Liver (tissue), 9 donors: ENCODE results near the gene PRKAB1. TPM values are rescaled to one million over a fixed set of nuclear protein-coding genes. Genes with fewer than 3 reads are reported as not detected.

Experiments
- DNase-seq: peaks from one replicate; pipeline ENCODE4 v3.0.0-alpha.2; 2017; ENCODE audit warnings: low spot score
- H3K27ac ChIP-seq, 2 donors: one replicate each; pipeline ENCODE4 v1.7.0; 2013; ENCODE audit warnings: inconsistent platforms in 2 of 2, low read length in 2 of 2, control low read depth in 1 of 2, low read depth in 1 of 2, mild to moderate bottlenecking in 1 of 2
- H3K27me3 ChIP-seq, 4 donors: one replicate each; pipeline versions ENCODE4 v1.6.1 to v1.7.0; 2013; ENCODE audit warnings: low read length in 3 of 4, inconsistent platforms in 1 of 4, mild to moderate bottlenecking in 1 of 4, moderate library complexity in 1 of 4; ENCODE audit not compliant: control insufficient read depth in 4 of 4, insufficient read depth in 4 of 4
- H3K36me3 ChIP-seq, 4 donors: one replicate each; pipeline versions ENCODE4 v1.6.1 to v1.7.0; 2013; ENCODE audit warnings: low read length in 3 of 4, mild to moderate bottlenecking in 3 of 4, low read depth in 1 of 4, moderate library complexity in 1 of 4; ENCODE audit not compliant: control insufficient read depth in 4 of 4, insufficient read depth in 3 of 4
- H3K4me1 ChIP-seq, 4 donors: one replicate each; pipeline versions ENCODE4 v1.6.1 to v1.7.0; 2013; ENCODE audit warnings: low read length in 3 of 4, mild to moderate bottlenecking in 3 of 4, moderate library complexity in 1 of 4; ENCODE audit not compliant: control insufficient read depth in 4 of 4, insufficient read depth in 4 of 4
- H3K4me3 ChIP-seq, 3 donors: one replicate each; pipeline versions ENCODE4 v1.6.1 to v1.7.0; 2013; ENCODE audit warnings: low read length in 3 of 3, control low read depth in 1 of 3, low read depth in 1 of 3, mild to moderate bottlenecking in 1 of 3
- H3K9ac ChIP-seq, 2 donors: one replicate each; pipeline ENCODE4 v1.7.0; 2013; ENCODE audit warnings: low read length in 2 of 2, mild to moderate bottlenecking in 2 of 2, moderate library complexity in 2 of 2, control low read depth in 1 of 2, low read depth in 1 of 2
- H3K9me3 ChIP-seq, 4 donors: one replicate each; pipeline versions ENCODE4 v1.6.1 to v1.7.0; 2013; ENCODE audit warnings: low read length in 3 of 4; ENCODE audit not compliant: control insufficient read depth in 4 of 4
- EGR1 ChIP-seq, 2 donors: IDR thresholded peaks; 2 replicates each; pipeline ENCODE4 v1.6.1; 2016 to 2018; ENCODE audit warnings: antibody characterized with exemption in 2 of 2, low read depth in 2 of 2
- FOXA1 ChIP-seq: IDR thresholded peaks from 2 replicates; pipeline ENCODE4 v1.6.1; 2016; ENCODE audit warnings: antibody characterized with exemption
- GABPA ChIP-seq, 2 donors: IDR thresholded peaks in 1 of 2; conservative IDR thresholded peaks in 1 of 2; 2 replicates each; pipeline ENCODE4 v1.6.1; 2016; ENCODE audit warnings: antibody characterized with exemption in 2 of 2, mild to moderate bottlenecking in 1 of 2, moderate library complexity in 1 of 2
- JUND ChIP-seq, 2 donors: IDR thresholded peaks; 2 replicates each; pipeline ENCODE4 v1.6.1; 2016; ENCODE audit warnings: antibody characterized with exemption in 2 of 2
- NR2F2 ChIP-seq: IDR thresholded peaks from 2 replicates; pipeline ENCODE4 v1.6.1; 2016; ENCODE audit warnings: antibody characterized with exemption
- RAD21 ChIP-seq, 2 donors: IDR thresholded peaks; 2 replicates each; pipeline ENCODE4 v1.6.1; 2016; ENCODE audit warnings: antibody characterized with exemption in 2 of 2, mild to moderate bottlenecking in 2 of 2
- REST ChIP-seq: IDR thresholded peaks from 2 replicates; pipeline ENCODE4 v1.6.1; 2016; ENCODE audit warnings: antibody characterized with exemption, mild to moderate bottlenecking
- RXRA ChIP-seq, 2 donors: IDR thresholded peaks; 2 replicates each; pipeline ENCODE4 v1.6.1; 2017 to 2018; ENCODE audit warnings: antibody characterized with exemption in 2 of 2, mild to moderate bottlenecking in 1 of 2
- SP1 ChIP-seq: IDR thresholded peaks from 2 replicates; pipeline ENCODE4 v1.6.1; 2018; ENCODE audit warnings: antibody characterized with exemption, mild to moderate bottlenecking
- TAF1 ChIP-seq: conservative IDR thresholded peaks from 2 replicates; pipeline ENCODE4 v1.6.1; 2016; ENCODE audit warnings: antibody characterized with exemption, mild to moderate bottlenecking
- WGBS: extraction: QIAGEN DNeasy Blood & Tissue Kit; methylation state at CpG from one replicate; pipeline ENCODE4 v1.1.7; 2013; 5-methylcytosine and 5-hydroxymethylcytosine counted together
- polyA plus RNA-seq, 2 donors: library from polyadenylated mRNA; stranded (reverse) in 1 of 2; unstranded in 1 of 2; fragments of 200-250 nt in 1 of 2; fragments of >200 nt in 1 of 2; fragmentation: Nextera tagmentation in 1 of 2; extraction: Ambion mirVana in 1 of 2; gene quantifications; one replicate each; pipeline versions ENCODE4 v1.2.1 to v1.2.3, GENCODE V29; 2013 to 2015
- total RNA-seq, 2 donors: library from RNA; depleted of rRNA; stranded (reverse); fragments of >200 nt; gene quantifications; one replicate each; pipeline ENCODE4 v1.2.3, GENCODE V29; 2014
- TF ChIP-seq, protein P1 (sequence below): IDR thresholded peaks from 2 replicates; pipeline ENCODE4 v1.6.1; 2016; ENCODE audit warnings: antibody characterized with exemption
- TF ChIP-seq, protein P2 (sequence below): IDR thresholded peaks from 2 replicates; pipeline ENCODE4 v1.6.1; 2016; ENCODE audit warnings: antibody characterized with exemption
- TF ChIP-seq, protein P3 (sequence below): fragments of 150-350 bp; IDR thresholded peaks from 2 replicates; pipeline ENCODE4 v1.5.1; 2017; ENCODE audit warnings: improper control_type of control experiment, low read depth, low read length; ENCODE audit not compliant: missing input control
- donor health status: healthy.
- donor health status: healthy.
- donor health status: healthy.
- donor health status: healthy.
- donor health status: healthy.

PRKAB1 gene
- total and polyA plus RNA-seq, 4 donors = 10.5 to 29.9 (median 11.3) TPM

DNA sequence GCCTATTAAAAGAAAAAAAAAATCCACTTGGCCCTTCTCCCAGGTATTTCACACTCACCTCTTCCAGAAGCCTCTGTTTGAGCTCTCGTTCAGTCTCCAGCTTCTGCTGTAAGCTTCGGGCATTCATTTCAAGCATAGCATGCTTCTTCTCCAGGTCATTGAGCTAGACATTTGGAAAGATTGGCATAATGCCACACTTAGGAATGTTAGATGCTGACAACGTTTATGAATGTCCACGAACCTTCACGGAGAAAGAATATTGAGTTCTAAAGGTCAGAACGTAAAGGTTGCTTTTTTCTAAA is 60.5 kb downstream of the PRKAB1 start:
- Histone ChIP-seq H3K4me1 (no peaks in the 10 kb centered on the region), H3K9me3 (no peaks in the 10 kb centered on the region), H3K36me3 (no peaks in the 10 kb centered on the region), H3K27me3 (no peaks in the 10 kb centered on the region), H3K4me3 (no peak overlapping the region), H3K9ac (no peak overlapping the region), H3K27ac (no peak overlapping the region)
- DNase-seq = no peak
- TF ChIP-seq, protein P1, sequence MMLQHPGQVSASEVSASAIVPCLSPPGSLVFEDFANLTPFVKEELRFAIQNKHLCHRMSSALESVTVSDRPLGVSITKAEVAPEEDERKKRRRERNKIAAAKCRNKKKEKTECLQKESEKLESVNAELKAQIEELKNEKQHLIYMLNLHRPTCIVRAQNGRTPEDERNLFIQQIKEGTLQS = no peak
- WGBS = 75% methylated on average over 6 of the region's 6 CpGs

- Histone ChIP-seq H3K9ac (no peak overlapping the region), H3K9me3 (no peaks in the 10 kb centered on the region), H3K27ac (no peak overlapping the region), H3K36me3 (no peaks in the 10 kb centered on the region), H3K4me3 (no peak overlapping the region), H3K4me1 (no peaks in the 10 kb centered on the region), H3K27me3 (no peaks in the 10 kb centered on the region)
- no peak for DNase-seq
- no peak for TF ChIP-seq FOXA1
- TF ChIP-seq, protein P2, sequence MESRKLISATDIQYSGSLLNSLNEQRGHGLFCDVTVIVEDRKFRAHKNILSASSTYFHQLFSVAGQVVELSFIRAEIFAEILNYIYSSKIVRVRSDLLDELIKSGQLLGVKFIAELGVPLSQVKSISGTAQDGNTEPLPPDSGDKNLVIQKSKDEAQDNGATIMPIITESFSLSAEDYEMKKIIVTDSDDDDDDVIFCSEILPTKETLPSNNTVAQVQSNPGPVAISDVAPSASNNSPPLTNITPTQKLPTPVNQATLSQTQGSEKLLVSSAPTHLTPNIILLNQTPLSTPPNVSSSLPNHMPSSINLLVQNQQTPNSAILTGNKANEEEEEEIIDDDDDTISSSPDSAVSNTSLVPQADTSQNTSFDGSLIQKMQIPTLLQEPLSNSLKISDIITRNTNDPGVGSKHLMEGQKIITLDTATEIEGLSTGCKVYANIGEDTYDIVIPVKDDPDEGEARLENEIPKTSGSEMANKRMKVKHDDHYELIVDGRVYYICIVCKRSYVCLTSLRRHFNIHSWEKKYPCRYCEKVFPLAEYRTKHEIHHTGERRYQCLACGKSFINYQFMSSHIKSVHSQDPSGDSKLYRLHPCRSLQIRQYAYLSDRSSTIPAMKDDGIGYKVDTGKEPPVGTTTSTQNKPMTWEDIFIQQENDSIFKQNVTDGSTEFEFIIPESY = no peak
- TF ChIP-seq RAD21 (IDR thresholded peaks at IDR 0.05) = no peak
- TF ChIP-seq EGR1 (IDR thresholded peaks at IDR 0.05; ENCODE audit: low read depth in 2 of 2) = no peak
- no peak for TF ChIP-seq GABPA (IDR thresholded peaks at IDR 0.05 in 1 of 2, conservative IDR thresholded peaks at IDR 0.05 in 1 of 2)
- TF ChIP-seq JUND (IDR thresholded peaks at IDR 0.05) = no peak
- no peak for TF ChIP-seq RXRA (IDR thresholded peaks at IDR 0.05)
- no peak for TF ChIP-seq SP1
- TF ChIP-seq NR2F2 = no peak
- TF ChIP-seq REST = no peak
- no peak for TF ChIP-seq TAF1
- 97% methylated on average over 8 of the region's 8 CpGs for WGBS
Measured at GRCh38 chr12:119729871-119730270, 61.9 kb downstream of the PRKAB1 start.

DNA sequence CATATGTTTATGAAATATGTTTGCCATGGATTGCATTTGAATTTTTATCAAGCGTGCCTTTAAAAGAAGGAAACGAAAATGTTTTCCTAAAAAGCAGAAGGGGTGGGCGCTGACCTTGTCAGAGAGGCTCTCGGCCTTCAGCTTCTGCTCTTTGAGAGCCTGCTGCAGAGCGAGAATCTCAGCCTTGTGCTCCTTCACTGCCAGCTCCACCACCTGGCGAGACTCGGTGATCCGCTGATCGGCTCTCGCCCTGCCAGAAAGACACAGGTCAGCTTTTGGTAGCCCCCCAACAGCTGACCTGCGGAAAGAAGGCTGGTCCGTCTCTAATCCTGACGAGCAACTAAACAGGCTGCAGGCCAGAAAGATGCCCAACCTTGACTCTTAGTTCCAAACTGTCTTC is 62.4 kb downstream of the PRKAB1 start:
- Histone ChIP-seq H3K4me1 (no peaks in the 10 kb centered on the region), H3K27me3 (no peaks in the 10 kb centered on the region), H3K9me3 (no peaks in the 10 kb centered on the region), H3K27ac (no peak overlapping the region), H3K9ac (no peak overlapping the region), H3K4me3 (no peak overlapping the region), H3K36me3 (no peaks in the 10 kb centered on the region)
- TF ChIP-seq, protein P2 = no peak
- TF ChIP-seq, protein P3, sequence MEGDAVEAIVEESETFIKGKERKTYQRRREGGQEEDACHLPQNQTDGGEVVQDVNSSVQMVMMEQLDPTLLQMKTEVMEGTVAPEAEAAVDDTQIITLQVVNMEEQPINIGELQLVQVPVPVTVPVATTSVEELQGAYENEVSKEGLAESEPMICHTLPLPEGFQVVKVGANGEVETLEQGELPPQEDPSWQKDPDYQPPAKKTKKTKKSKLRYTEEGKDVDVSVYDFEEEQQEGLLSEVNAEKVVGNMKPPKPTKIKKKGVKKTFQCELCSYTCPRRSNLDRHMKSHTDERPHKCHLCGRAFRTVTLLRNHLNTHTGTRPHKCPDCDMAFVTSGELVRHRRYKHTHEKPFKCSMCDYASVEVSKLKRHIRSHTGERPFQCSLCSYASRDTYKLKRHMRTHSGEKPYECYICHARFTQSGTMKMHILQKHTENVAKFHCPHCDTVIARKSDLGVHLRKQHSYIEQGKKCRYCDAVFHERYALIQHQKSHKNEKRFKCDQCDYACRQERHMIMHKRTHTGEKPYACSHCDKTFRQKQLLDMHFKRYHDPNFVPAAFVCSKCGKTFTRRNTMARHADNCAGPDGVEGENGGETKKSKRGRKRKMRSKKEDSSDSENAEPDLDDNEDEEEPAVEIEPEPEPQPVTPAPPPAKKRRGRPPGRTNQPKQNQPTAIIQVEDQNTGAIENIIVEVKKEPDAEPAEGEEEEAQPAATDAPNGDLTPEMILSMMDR = no peak
- TF ChIP-seq EGR1 (IDR thresholded peaks at IDR 0.05; ENCODE audit: low read depth in 2 of 2) = no peak
- no peak for TF ChIP-seq FOXA1
- TF ChIP-seq NR2F2 = no peak
- WGBS = 94% methylated on average over 13 of the region's 13 CpGs
- DNase-seq = no peak
